GM18520 (cell line): Measurements from ENCODE around the gene TP53.
A peak's percentile ranks its signal among the peaks of the same experiment; 100 is the strongest.

Experiments used
- ATAC-seq: cut with Tn5 transposase; IDR thresholded peaks from one replicate; pipeline ENCODE4 v1.9.1; 2021; ENCODE audit not compliant: unreplicated experiment

TP53 gene

GRCh38 chr17:7707446-7707845 is 20.2 kb upstream of the TP53 start:
- ATAC-seq, result no peak

- ATAC-seq, result no peak
Measured at GRCh38 chr17:7706631-7707354, 19.5 kb upstream of the TP53 start.

- ATAC-seq, result no peak
Measured at GRCh38 chr17:7705269-7706255, 18.3 kb upstream of the TP53 start.

- no peak for ATAC-seq
Measured at GRCh38 chr17:7704601-7705268, 17.4 kb upstream of the TP53 start, which contains the start of gene EFNB3. Gene EFNB3 (plus strand): TSS chr17:7705202. CDS start chr17:7705599, 397 bp downstream.

- ATAC-seq, result no peak
Measured at GRCh38 chr17:7703584-7704479, 16.5 kb upstream of the TP53 start.

GRCh38 chr17:7702776-7703175 is 15.5 kb upstream of the TP53 start:
- no peak for ATAC-seq

GRCh38 chr17:7701681-7702080 is 14.4 kb upstream of the TP53 start:
- no peak for ATAC-seq

GRCh38 chr17:7700510-7700909 is 13.2 kb upstream of the TP53 start:
- no peak for ATAC-seq

- no peak for ATAC-seq
Measured at GRCh38 chr17:7697828-7698588, 10.7 kb upstream of the TP53 start.

GRCh38 chr17:7695586-7695985 is 8.3 kb upstream of the TP53 start:
- no peak for ATAC-seq

- ATAC-seq, result no peak
Measured at GRCh38 chr17:7688808-7689316, 1.6 kb upstream of the TP53 start.

GRCh38 chr17:7687908-7688807 is 868 bp upstream of the TP53 start, which contains the start of gene WRAP53:
Gene WRAP53 (plus strand): TSS chr17:7688477. CDS start chr17:7688649, 172 bp downstream.
- ATAC-seq, result peak; percentile 60

- ATAC-seq, result peak; percentile 34
Measured at GRCh38 chr17:7686222-7687071, 843 bp downstream of the TP53 start.

- ATAC-seq, result peak; percentile 46
Measured at GRCh38 chr17:7685533-7686221, 1.6 kb downstream of the TP53 start.

- ATAC-seq, result no peak
Measured at GRCh38 chr17:7684851-7685532, 2.3 kb downstream of the TP53 start.

GRCh38 chr17:7677388-7678067 is 9.8 kb downstream of the TP53 start:
- no peak for ATAC-seq
